H1 (cell line): ENCODE measurements around the gene ADPGK.

Source experiments
- CEBPB ChIP-seq: IDR thresholded peaks from 2 replicates; pipeline ENCODE4 v1.6.1; 2012; ENCODE audit warnings: low read depth, low read length
- CHD2 ChIP-seq: IDR thresholded peaks from 2 replicates; pipeline ENCODE4 v1.6.1; 2012; ENCODE audit warnings: low read length, improper control_type of control experiment
- CTBP2 ChIP-seq: IDR thresholded peaks from 2 replicates; pipeline ENCODE4 v1.7.0; 2011; ENCODE audit warnings: borderline replicate concordance, mild to moderate bottlenecking, moderate library complexity, mixed read lengths, low read length; ENCODE audit not compliant: insufficient read depth, insufficient read length
- CTCF ChIP-seq, 3 experiments: IDR thresholded peaks; 1 replicate in 2 of 3; 2 replicates in 1 of 3; pipeline versions ENCODE4 v1.5.1 to v1.6.1; 2011; ENCODE audit warnings: low read length in 3 of 3, mild to moderate bottlenecking in 3 of 3, inconsistent platforms in 2 of 3, low read depth in 1 of 3, moderate library complexity in 1 of 3; ENCODE audit not compliant: insufficient read depth in 1 of 3; ENCODE audit errors: control extremely low read depth in 1 of 3
- EZH2 ChIP-seq: fragments of 200-600 bp; sonication (generic); IDR thresholded peaks from 2 replicates; pipeline ENCODE4 v1.7.1; 2012; ENCODE audit warnings: low read depth, mild to moderate bottlenecking, moderate library complexity, low read length, inconsistent platforms; ENCODE audit not compliant: severe bottlenecking
- POLR2A ChIP-seq, 2 experiments: IDR thresholded peaks; 1 replicate in 1 of 2; 2 replicates in 1 of 2; pipeline ENCODE4 v1.6.1; 2011; ENCODE audit warnings: low read depth in 2 of 2, low read length in 2 of 2, mild to moderate bottlenecking in 2 of 2; ENCODE audit errors: control extremely low read depth in 1 of 2
- RXRA ChIP-seq: IDR thresholded peaks from 2 replicates; pipeline ENCODE4 v1.6.1; 2011; ENCODE audit warnings: low read depth, mild to moderate bottlenecking, low read length, moderate library complexity; ENCODE audit not compliant: insufficient read depth
- SP4 ChIP-seq: IDR thresholded peaks from 2 replicates; pipeline ENCODE4 v1.6.1; 2012; ENCODE audit warnings: low read length, inconsistent platforms
- TAF1 ChIP-seq: IDR thresholded peaks from 2 replicates; pipeline ENCODE4 v1.6.1; 2011; ENCODE audit warnings: mild to moderate bottlenecking, low read depth, low read length
- YY1 ChIP-seq: IDR thresholded peaks from 2 replicates; pipeline ENCODE4 v1.6.1; 2011; ENCODE audit warnings: low read depth, mild to moderate bottlenecking, low read length
- ZNF274 ChIP-seq: IDR thresholded peaks from 2 replicates; pipeline ENCODE4 v1.7.0; 2012; ENCODE audit warnings: low read length, borderline replicate concordance; ENCODE audit errors: extremely low read depth

GRCh38 chr15:72801590-72802325 lies 18.2 kb upstream of the ADPGK start:
- no peak for TF ChIP-seq CTCF (IDR thresholded peaks at IDR 0.05; ENCODE audit: control extremely low read depth in 1 of 3, insufficient read depth in 1 of 3, low read depth in 1 of 3, low read length in 3 of 3)
- no peak for TF ChIP-seq SP4
- TF ChIP-seq CHD2: no peak
- TF ChIP-seq POLR2A (IDR thresholded peaks at IDR 0.05; ENCODE audit: control extremely low read depth in 1 of 2, low read depth in 2 of 2, low read length in 2 of 2): no peak
- no peak for TF ChIP-seq EZH2
- TF ChIP-seq YY1: no peak
- no peak for TF ChIP-seq CTBP2
- no peak for TF ChIP-seq TAF1
- TF ChIP-seq CEBPB: no peak
- TF ChIP-seq RXRA: no peak
- TF ChIP-seq ZNF274: no peak
